Transverse colon (tissue), 4 donors: Measurements from ENCODE around the gene UBASH3A.

ENCODE experiments used
- POLR2A ChIP-seq: fragments of 450-650 bp; IDR thresholded peaks from one replicate; pipeline ENCODE4 v1.6.1; 2016; ENCODE audit warnings: antibody characterized with exemption, mild to moderate bottlenecking, moderate library complexity
- POLR2AphosphoS5 ChIP-seq, 3 donors: sonication (generic); formaldehyde crosslinking; IDR thresholded peaks; one replicate each; pipeline ENCODE4 v1.6.1; 2016; ENCODE audit warnings: antibody characterized with exemption in 3 of 3
- TF ChIP-seq, protein P1 (sequence below), 5 experiments: fragments of 200-600 bp in 3 of 5; fragments of 450-650 bp in 2 of 5; sonication (generic) in 3 of 5; IDR thresholded peaks; 1 replicate in 2 of 5; 2 replicates in 3 of 5; pipeline ENCODE4 v1.5.1; 2016 to 2017; ENCODE audit warnings: antibody characterized with exemption in 5 of 5, inconsistent platforms in 3 of 5, mild to moderate bottlenecking in 2 of 5, moderate library complexity in 1 of 5

DNA sequence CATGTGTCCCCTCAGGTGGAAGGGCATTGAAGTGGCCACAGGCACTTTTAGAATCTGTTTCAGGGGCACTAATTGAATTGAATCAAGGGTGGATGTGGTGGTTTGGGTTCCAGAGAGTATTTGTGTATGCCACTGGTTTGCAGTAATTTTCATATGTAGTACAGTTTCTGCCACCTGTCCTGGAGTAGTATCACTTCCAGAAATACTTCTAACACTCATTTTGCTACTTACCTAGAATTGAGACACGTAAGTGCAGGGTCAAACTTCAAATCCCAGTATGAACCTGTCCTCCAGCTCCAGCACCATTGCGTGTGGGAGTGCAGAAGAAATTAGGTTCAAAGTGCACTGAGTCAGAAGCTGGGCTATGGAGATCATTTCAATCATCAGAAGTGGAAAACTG lies 65.6 kb downstream of the UBASH3A start:
- TF ChIP-seq, protein P1, sequence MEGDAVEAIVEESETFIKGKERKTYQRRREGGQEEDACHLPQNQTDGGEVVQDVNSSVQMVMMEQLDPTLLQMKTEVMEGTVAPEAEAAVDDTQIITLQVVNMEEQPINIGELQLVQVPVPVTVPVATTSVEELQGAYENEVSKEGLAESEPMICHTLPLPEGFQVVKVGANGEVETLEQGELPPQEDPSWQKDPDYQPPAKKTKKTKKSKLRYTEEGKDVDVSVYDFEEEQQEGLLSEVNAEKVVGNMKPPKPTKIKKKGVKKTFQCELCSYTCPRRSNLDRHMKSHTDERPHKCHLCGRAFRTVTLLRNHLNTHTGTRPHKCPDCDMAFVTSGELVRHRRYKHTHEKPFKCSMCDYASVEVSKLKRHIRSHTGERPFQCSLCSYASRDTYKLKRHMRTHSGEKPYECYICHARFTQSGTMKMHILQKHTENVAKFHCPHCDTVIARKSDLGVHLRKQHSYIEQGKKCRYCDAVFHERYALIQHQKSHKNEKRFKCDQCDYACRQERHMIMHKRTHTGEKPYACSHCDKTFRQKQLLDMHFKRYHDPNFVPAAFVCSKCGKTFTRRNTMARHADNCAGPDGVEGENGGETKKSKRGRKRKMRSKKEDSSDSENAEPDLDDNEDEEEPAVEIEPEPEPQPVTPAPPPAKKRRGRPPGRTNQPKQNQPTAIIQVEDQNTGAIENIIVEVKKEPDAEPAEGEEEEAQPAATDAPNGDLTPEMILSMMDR (IDR thresholded peaks at IDR 0.05), result no peak
- TF ChIP-seq POLR2A, result peak; percentile 11
- peak in 1 of 3 donors; percentile 64 for TF ChIP-seq POLR2AphosphoS5 (IDR thresholded peaks at IDR 0.05)
